HG02938 (cell line): Measurements from ENCODE around the gene CORO7.
"Not testable (repeated sequence)": the region's sequence is repeated elsewhere in the genome, so short reads cannot be mapped to it uniquely, and the experiment has no call there.

Experiments used
- ATAC-seq: cut with Tn5 transposase; IDR thresholded peaks from one replicate; pipeline ENCODE4 v1.9.1; 2021; ENCODE audit warnings: mild to moderate bottlenecking, moderate library complexity; ENCODE audit not compliant: unreplicated experiment

Gene CORO7

GRCh38 chr16:4403133-4403949 lies 13.1 kb downstream of the CORO7 start:
- ATAC-seq = no peak

- ATAC-seq = no peak
Measured at GRCh38 chr16:4402439-4403132, 13.8 kb downstream of the CORO7 start.

GRCh38 chr16:4401510-4401909 lies 14.9 kb downstream of the CORO7 start:
- no peak for ATAC-seq

GRCh38 chr16:4401094-4401501 lies 15.3 kb downstream of the CORO7 start:
- no peak for ATAC-seq

GRCh38 chr16:4399001-4399730 lies 17.2 kb downstream of the CORO7 start:
- ATAC-seq = no peak

- no peak for ATAC-seq
Measured at GRCh38 chr16:4395055-4395726, 21.2 kb downstream of the CORO7 start.

- ATAC-seq = not testable (repeated sequence)
Measured at GRCh38 chr16:4393850-4394249, 22.5 kb downstream of the CORO7 start.

GRCh38 chr16:4393240-4393600 lies 23.2 kb downstream of the CORO7 start:
- ATAC-seq = no peak

GRCh38 chr16:4392382-4393239 lies 23.8 kb downstream of the CORO7 start:
- ATAC-seq = no peak

GRCh38 chr16:4391631-4392381 lies 24.6 kb downstream of the CORO7 start:
- no peak for ATAC-seq

GRCh38 chr16:4390266-4391260 lies 25.8 kb downstream of the CORO7 start:
- ATAC-seq = no peak

GRCh38 chr16:4389051-4389955 lies 27.1 kb downstream of the CORO7 start:
- no peak for ATAC-seq

GRCh38 chr16:4388271-4389021 lies 27.9 kb downstream of the CORO7 start:
- no peak for ATAC-seq

GRCh38 chr16:4387781-4388180 lies 28.6 kb downstream of the CORO7 start:
- ATAC-seq = no peak

GRCh38 chr16:4386951-4387565 lies 29.3 kb downstream of the CORO7 start:
- no peak for ATAC-seq

- no peak for ATAC-seq
Measured at GRCh38 chr16:4386451-4386805, 30.0 kb downstream of the CORO7 start.
